ENCODE measurements around the gene TSSC4. TPM values are rescaled to one million over a fixed set of nuclear protein-coding genes. Genes with fewer than 3 reads are reported as not detected.

Gene TSSC4
- total RNA-seq, 1 donor: 54.8 TPM

DNA sequence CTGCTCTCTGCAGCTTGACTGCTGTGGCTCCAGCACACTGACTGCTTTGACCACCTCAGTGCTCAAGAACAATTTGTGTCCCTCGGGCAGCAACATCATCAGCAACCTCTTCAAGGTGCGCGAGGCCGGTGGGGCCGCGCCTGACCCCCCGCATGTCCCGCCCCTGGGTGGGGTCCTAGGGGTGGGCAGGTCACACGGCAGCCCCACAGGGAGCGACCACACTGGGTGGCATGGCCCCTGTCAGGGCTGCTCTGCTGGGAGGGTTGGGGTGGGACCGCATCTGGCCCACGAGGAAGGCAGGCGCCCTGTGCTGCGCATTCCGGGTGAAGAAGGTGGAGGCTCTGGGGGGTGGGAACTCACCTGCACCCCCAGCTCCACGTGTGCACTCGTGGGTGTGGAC is 4.7 kb upstream of the TSSC4 start:
- DNase-seq (ENCODE audit: low read depth): no peak
- H3K4me3 ChIP-seq (ENCODE audit: low read depth, low read length): no peak overlapping the region
- TF ChIP-seq, protein P1, sequence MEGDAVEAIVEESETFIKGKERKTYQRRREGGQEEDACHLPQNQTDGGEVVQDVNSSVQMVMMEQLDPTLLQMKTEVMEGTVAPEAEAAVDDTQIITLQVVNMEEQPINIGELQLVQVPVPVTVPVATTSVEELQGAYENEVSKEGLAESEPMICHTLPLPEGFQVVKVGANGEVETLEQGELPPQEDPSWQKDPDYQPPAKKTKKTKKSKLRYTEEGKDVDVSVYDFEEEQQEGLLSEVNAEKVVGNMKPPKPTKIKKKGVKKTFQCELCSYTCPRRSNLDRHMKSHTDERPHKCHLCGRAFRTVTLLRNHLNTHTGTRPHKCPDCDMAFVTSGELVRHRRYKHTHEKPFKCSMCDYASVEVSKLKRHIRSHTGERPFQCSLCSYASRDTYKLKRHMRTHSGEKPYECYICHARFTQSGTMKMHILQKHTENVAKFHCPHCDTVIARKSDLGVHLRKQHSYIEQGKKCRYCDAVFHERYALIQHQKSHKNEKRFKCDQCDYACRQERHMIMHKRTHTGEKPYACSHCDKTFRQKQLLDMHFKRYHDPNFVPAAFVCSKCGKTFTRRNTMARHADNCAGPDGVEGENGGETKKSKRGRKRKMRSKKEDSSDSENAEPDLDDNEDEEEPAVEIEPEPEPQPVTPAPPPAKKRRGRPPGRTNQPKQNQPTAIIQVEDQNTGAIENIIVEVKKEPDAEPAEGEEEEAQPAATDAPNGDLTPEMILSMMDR (IDR thresholded peaks at IDR 0.05; ENCODE audit: insufficient read depth, low read depth, low read length): no peak

DNA sequence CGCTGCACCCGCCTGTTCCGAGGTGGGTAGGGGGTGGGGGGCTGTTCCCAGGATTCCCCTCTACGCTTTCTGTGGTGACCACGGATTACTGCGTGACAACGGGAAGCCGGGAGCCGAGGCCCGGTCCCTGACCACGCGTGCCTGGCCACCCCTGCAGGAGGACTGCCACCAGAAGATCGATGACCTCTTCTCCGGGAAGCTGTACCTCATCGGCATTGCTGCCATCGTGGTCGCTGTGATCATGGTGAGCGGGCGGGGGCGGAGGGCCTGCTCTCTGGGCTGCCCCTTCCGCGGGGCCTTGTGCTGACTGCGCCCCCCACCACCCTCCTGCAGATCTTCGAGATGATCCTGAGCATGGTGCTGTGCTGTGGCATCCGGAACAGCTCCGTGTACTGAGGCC is 4.1 kb upstream of the TSSC4 start:
- no peak overlapping the region for H3K4me3 ChIP-seq (ENCODE audit: low read depth, low read length)
- DNase-seq (ENCODE audit: low read depth): no peak
- TF ChIP-seq, protein P1 (IDR thresholded peaks at IDR 0.05; ENCODE audit: insufficient read depth, low read depth, low read length): no peak

DNA sequence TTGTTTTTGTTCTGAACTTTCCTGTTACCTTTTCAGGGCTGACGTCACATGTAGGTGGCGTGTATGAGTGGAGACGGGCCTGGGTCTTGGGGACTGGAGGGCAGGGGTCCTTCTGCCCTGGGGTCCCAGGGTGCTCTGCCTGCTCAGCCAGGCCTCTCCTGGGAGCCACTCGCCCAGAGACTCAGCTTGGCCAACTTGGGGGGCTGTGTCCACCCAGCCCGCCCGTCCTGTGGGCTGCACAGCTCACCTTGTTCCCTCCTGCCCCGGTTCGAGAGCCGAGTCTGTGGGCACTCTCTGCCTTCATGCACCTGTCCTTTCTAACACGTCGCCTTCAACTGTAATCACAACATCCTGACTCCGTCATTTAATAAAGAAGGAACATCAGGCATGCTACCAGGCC is 3.5 kb upstream of the TSSC4 start:
- no peak for DNase-seq (ENCODE audit: low read depth)
- no peak overlapping the region for H3K4me3 ChIP-seq (ENCODE audit: low read depth, low read length)
- TF ChIP-seq, protein P1 (IDR thresholded peaks at IDR 0.05; ENCODE audit: insufficient read depth, low read depth, low read length): no peak

DNA sequence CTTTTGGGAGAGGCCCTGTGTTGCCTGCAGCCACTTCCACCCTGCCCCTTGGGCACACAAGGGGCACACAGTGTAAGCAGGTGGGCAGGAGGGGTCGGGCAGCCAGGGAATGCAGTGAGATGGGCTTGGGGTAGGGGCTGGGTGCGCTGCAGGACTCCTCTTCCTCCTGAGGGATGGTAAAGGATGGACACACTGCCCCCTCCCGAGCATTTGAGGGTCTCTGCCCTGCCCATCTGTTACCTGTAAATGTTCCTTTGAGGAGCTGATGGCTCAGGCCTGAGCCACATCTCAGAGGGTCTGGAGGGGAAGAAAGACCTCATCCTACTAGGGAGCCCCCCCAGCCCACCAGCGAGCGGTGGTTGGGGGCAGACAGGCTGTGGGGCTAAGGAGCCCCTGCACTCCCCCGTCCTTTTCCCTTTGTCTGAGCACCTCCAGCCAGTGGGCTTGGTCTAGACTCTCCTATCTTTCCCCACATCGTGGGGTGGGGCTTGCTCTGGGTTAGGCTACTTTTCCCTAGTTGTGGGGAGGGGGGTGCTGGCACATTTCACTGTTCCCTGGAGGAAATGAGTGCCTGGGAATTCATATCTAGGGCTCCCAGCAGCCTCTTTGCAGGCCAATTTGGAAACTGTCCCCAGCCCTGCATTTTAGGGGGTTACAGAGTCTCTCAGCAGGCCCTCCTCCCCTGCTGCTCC is 1.7 kb upstream of the TSSC4 start:
- no peak overlapping the region for H3K4me3 ChIP-seq (ENCODE audit: low read depth, low read length)
- no peak for DNase-seq (ENCODE audit: low read depth)
- TF ChIP-seq, protein P1 (IDR thresholded peaks at IDR 0.05; ENCODE audit: insufficient read depth, low read depth, low read length): no peak

DNA sequence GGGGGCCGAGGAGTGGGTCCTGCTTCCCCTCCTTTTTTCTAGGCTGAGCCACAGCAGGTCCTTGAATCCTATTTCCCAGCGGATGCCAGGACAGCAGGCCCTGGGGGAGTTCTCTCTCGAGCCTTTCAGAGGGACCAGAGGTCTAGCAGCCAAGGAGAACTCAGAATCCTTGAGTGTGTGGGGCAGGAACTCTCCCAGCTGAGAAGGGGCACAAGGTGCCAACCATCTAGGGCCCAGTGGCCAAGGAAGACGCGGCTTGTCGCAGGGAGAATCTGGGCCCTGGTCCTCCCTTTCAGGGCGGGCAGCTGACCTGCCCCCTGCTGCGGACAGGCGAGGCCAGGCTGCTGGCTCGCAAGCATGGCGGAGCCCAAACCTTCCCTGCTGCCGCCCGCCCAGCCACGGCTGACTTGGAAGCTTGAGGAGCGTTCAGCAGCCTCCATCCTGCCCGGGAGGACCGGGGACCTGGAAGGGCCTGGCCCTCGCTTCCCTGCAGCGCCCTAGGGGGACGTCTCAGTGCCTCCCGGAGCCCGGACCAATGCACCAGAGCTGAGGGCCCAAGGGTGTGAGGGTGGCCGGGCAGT is 972 bp upstream of the TSSC4 start:
- TF ChIP-seq, protein P1 (IDR thresholded peaks at IDR 0.05; ENCODE audit: insufficient read depth, low read depth, low read length): no peak
- peak overlapping the region; percentile 73 for H3K4me3 ChIP-seq (ENCODE audit: low read depth, low read length)
- DNase-seq (ENCODE audit: low read depth): peak; percentile 23

DNA sequence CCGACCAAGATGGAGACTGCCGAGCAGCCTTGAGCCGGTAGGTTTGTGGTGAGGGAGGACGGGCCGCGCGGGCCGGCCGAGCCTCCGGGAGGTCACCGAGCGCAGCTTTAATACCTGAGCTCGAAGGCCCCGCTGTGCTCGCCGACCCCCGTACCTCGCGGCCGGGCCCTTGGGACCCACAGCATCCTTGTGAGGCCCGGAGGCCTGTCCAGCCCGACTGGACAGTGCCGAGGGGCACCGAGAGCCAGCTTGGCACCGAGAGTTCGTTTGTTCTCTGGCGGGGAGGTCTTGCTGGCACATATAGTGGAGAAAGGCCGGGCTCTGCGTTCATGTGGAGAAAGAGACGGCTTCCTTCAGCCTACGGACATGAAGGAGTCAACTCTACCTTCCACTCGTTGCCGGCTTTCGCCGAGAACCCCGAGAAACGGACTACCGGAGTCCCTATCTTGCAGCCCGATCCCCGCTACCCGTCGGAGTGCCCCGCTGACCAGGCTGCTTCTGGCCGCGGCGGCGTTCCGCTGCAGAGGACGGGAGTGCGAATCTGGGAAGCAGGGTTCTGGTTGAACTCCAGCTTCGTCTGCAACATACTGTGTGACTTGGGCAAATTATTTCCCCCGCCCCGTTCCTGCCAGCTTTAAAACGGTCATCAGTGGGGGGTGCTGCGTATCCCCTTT is 349 bp downstream of the TSSC4 start:
- peak; percentile 21 for DNase-seq (ENCODE audit: low read depth)
- TF ChIP-seq, protein P1 (IDR thresholded peaks at IDR 0.05; ENCODE audit: insufficient read depth, low read depth, low read length): no peak
- H3K4me3 ChIP-seq (ENCODE audit: low read depth, low read length): peak overlapping the region; percentile 100

Measured in fibroblast of villous mesenchyme (primary cell).